Neural cell (in vitro differentiated cells): ENCODE measurements around the gene CAMK1D.
A peak's percentile ranks its signal among the peaks of the same experiment; 100 is the strongest.

Source experiments
- CTCF ChIP-seq: fragments of 450-650 bp; IDR thresholded peaks from 2 replicates; pipeline ENCODE4 v1.5.1; 2014; ENCODE audit warnings: antibody characterized with exemption, mild to moderate bottlenecking, moderate library complexity; ENCODE audit not compliant: poor library complexity, severe bottlenecking
- EP300 ChIP-seq: fragments of 450-650 bp; conservative IDR thresholded peaks from 2 replicates; pipeline ENCODE4 v1.6.1; 2014; ENCODE audit warnings: antibody characterized with exemption, mild to moderate bottlenecking, moderate library complexity; ENCODE audit not compliant: poor library complexity, severe bottlenecking
- EZH2 ChIP-seq: fragments of 200-600, 300-800 bp; shearing (Covaris generic), sonication (generic); IDR thresholded peaks from 2 replicates; pipeline ENCODE4 v1.6.1; 2014; ENCODE audit warnings: antibody characterized with exemption, low read length, borderline replicate concordance, mild to moderate bottlenecking; ENCODE audit not compliant: insufficient read depth, poor library complexity, severe bottlenecking
- MXI1 ChIP-seq: fragments of 450-650 bp; conservative IDR thresholded peaks from 2 replicates; pipeline ENCODE4 v1.6.1; 2014; ENCODE audit warnings: antibody characterized with exemption, mild to moderate bottlenecking; ENCODE audit not compliant: poor library complexity, severe bottlenecking
- POLR2AphosphoS5 ChIP-seq: IDR thresholded peaks from 2 replicates; pipeline ENCODE4 v1.6.1; 2012
- REST ChIP-seq: IDR thresholded peaks from 2 replicates; pipeline ENCODE4 v1.6.1; 2012; ENCODE audit warnings: borderline replicate concordance
- SMC3 ChIP-seq: fragments of 450-650 bp; conservative IDR thresholded peaks from 2 replicates; pipeline ENCODE4 v1.6.1; 2014; ENCODE audit warnings: antibody characterized with exemption, mild to moderate bottlenecking, moderate library complexity; ENCODE audit not compliant: poor library complexity
- TAF1 ChIP-seq: IDR thresholded peaks from 2 replicates; pipeline ENCODE4 v1.6.1; 2012; ENCODE audit warnings: low read depth

GRCh38 chr10:12639996-12640944 lies 290.9 kb downstream of the CAMK1D start:
- TF ChIP-seq SMC3: no peak
- no peak for TF ChIP-seq EZH2
- no peak for TF ChIP-seq MXI1
- peak; percentile 62 for TF ChIP-seq EP300
- TF ChIP-seq CTCF: no peak
- no peak for TF ChIP-seq TAF1
- peak; percentile 88 for TF ChIP-seq REST
- peak; percentile 48 for TF ChIP-seq POLR2AphosphoS5
